PC-3 (cell line): ENCODE measurements around the gene PCK2. TPM values are rescaled to one million over a fixed set of nuclear protein-coding genes. Genes with fewer than 3 reads are reported as not detected.

ENCODE experiments used
- ATAC-seq: fragments of 200-7000 bp; cut with Tn5 transposase; 2 replicates; pipeline ENCODE4 v1.9.1; 2020; ENCODE audit warnings: mild to moderate bottlenecking, moderate library complexity
- BruUV-seq: library from RNA; stranded (reverse); fragments of 400-500 nt; replicated peaks from 2 replicates; lab custom pipeline; 2021; lab: Mats Ljungman, UMichigan
- CTCF ChIA-PET: fragments of 300-600 bp; sonication (Branson Sonifier 250); formaldehyde crosslinking; loops from one replicate; lab custom pipeline; 2022; ENCODE audit warnings: antibody characterized with exemption; lab: Charles Lee
- POLR2A ChIA-PET: fragments of 300-600 bp; sonication (Branson Sonifier 250); formaldehyde crosslinking; loops from one replicate; lab custom pipeline; 2022; ENCODE audit warnings: antibody characterized with exemption; ENCODE audit not compliant: unreplicated experiment; lab: Charles Lee
- DNase-seq: peaks from one replicate; pipeline ENCODE4 v3.0.0-alpha.2; 2015
- H2AFZ ChIP-seq: fragments of 300-600 bp; sonication (generic); 2 replicates; pipeline ENCODE4 v1.6.0; 2016; ENCODE audit warnings: antibody characterized with exemption, low read length
- H3F3A ChIP-seq: fragments of 300-600 bp; sonication (generic); one replicate; pipeline ENCODE4 v1.6.0; 2017; ENCODE audit warnings: antibody characterized with exemption, low read length, control low read depth, mild to moderate bottlenecking; ENCODE audit not compliant: unreplicated experiment
- H3K27ac ChIP-seq: fragments of 300-600 bp; sonication (generic); 2 replicates; pipeline ENCODE4 v1.5.1; 2016; ENCODE audit warnings: mild to moderate bottlenecking, low read length
- H3K27me3 ChIP-seq: fragments of 300-600 bp; sonication (generic); 2 replicates; pipeline ENCODE4 v1.6.1; 2016; ENCODE audit warnings: low read length, mixed read lengths
- H3K36me3 ChIP-seq: fragments of 300-600 bp; sonication (generic); 2 replicates; pipeline ENCODE4 v1.6.1; 2016; ENCODE audit warnings: low read depth, mixed run types, low read length, mixed read lengths
- H3K4me1 ChIP-seq: fragments of 300-600 bp; sonication (generic); 2 replicates; pipeline ENCODE4 v1.5.1; 2016; ENCODE audit warnings: low read length; ENCODE audit not compliant: insufficient read depth
- H3K4me2 ChIP-seq: fragments of 300-600 bp; sonication (generic); 2 replicates; pipeline ENCODE4 v1.6.0; 2016; ENCODE audit warnings: low read length
- H3K4me3 ChIP-seq: fragments of 300-600 bp; sonication (generic); 2 replicates; pipeline ENCODE4 v1.5.1; 2016; ENCODE audit warnings: mild to moderate bottlenecking, low read length, mixed read lengths
- H3K79me2 ChIP-seq: fragments of 300-600 bp; sonication (generic); 2 replicates; pipeline ENCODE4 v1.6.1; 2017; ENCODE audit warnings: low read length, mixed read lengths
- H3K9ac ChIP-seq: fragments of 300-600 bp; sonication (generic); 2 replicates; pipeline ENCODE4 v1.6.0; 2016; ENCODE audit warnings: mild to moderate bottlenecking, low read length
- H3K9me2 ChIP-seq: fragments of 300-600 bp; sonication (generic); replicated peaks from 2 replicates; pipeline ENCODE4 v1.6.1; 2016; ENCODE audit warnings: mixed run types, low read length, mixed read lengths
- H3K9me3 ChIP-seq: fragments of 300-600 bp; sonication (generic); 2 replicates; pipeline ENCODE4 v1.6.1; 2016; ENCODE audit warnings: low read length, mixed read lengths
- H4K20me1 ChIP-seq: fragments of 300-600 bp; sonication (generic); 2 replicates; pipeline ENCODE4 v1.6.1; 2016; ENCODE audit warnings: low read length, mixed read lengths
- EZH2 ChIP-seq: fragments of 300-600 bp; sonication (generic); IDR thresholded peaks from one replicate; pipeline ENCODE4 v1.6.1; 2017; ENCODE audit warnings: antibody characterized with exemption, mild to moderate bottlenecking, low read length; ENCODE audit not compliant: unreplicated experiment
- EZH2phosphoT487 ChIP-seq: fragments of 300-600 bp; sonication (generic); IDR thresholded peaks from 2 replicates; pipeline ENCODE4 v1.6.1; 2018; ENCODE audit warnings: mild to moderate bottlenecking, antibody characterized with exemption, low read length, borderline replicate concordance
- intact Hi-C: fragments of 100-400 bp; cut with micrococcal nuclease; formaldehyde crosslinking; loops from 2 replicates; pipeline ENCODE4 v1.9.0; 2023
- total RNA-seq: library from RNA; depleted of rRNA; stranded (reverse); fragments of >200 nt; gene quantifications from 2 replicates; pipeline ENCODE4 v1.2.3, GENCODE V29; 2014
- TF ChIP-seq, protein P1 (sequence below): fragments of 300-600 bp; sonication (generic); conservative IDR thresholded peaks from 2 replicates; pipeline ENCODE4 v1.5.1; 2017; ENCODE audit warnings: antibody characterized with exemption, low read depth, mild to moderate bottlenecking, low read length

The PCK2 gene
- total RNA-seq, 1 experiment from 2014 or later = 11.6 TPM

DNA sequence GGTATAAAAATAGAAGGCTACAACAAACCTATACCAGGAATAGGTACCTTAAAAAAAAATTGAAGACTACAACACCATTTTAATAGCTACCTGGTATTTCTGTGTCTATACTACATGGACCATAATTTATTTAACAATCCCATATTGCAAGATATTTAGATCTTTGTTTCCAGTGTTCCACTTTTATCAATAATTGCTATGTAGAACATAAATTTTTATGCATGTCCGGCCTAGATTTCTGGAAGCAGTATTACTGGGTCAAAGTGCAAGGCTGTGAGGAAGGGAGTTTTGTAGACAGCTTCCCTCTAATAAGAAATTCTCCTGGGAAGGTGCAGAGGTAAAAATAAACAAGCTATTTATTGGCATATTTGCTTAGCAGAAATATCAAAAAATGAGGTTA is 16.4 kb downstream of the PCK2 start:
- H3K36me3 ChIP-seq = no peaks in the 10 kb centered on the region
- no peak overlapping the region for H3K9ac ChIP-seq
- H3K9me2 ChIP-seq = no peaks in the 10 kb centered on the region
- no peak overlapping the region for H3K4me3 ChIP-seq
- ChIA-PET CTCF (no interaction called here), POLR2A (interaction anchor here (0.6 kb wide), 1 partner anchor 16 kb away, joined by 5 read pairs; the partner anchor contains the start of gene PCK2)
- TF ChIP-seq, protein P1, sequence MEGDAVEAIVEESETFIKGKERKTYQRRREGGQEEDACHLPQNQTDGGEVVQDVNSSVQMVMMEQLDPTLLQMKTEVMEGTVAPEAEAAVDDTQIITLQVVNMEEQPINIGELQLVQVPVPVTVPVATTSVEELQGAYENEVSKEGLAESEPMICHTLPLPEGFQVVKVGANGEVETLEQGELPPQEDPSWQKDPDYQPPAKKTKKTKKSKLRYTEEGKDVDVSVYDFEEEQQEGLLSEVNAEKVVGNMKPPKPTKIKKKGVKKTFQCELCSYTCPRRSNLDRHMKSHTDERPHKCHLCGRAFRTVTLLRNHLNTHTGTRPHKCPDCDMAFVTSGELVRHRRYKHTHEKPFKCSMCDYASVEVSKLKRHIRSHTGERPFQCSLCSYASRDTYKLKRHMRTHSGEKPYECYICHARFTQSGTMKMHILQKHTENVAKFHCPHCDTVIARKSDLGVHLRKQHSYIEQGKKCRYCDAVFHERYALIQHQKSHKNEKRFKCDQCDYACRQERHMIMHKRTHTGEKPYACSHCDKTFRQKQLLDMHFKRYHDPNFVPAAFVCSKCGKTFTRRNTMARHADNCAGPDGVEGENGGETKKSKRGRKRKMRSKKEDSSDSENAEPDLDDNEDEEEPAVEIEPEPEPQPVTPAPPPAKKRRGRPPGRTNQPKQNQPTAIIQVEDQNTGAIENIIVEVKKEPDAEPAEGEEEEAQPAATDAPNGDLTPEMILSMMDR = no peak
- TF ChIP-seq EZH2phosphoT487 = no peak
- H3K79me2 ChIP-seq = peaks cover 3% of the 10 kb centered on the region
- no peak overlapping the region for H3K4me2 ChIP-seq
- H3K27ac ChIP-seq = no peak overlapping the region
- no peaks in the 10 kb centered on the region for H3K27me3 ChIP-seq
- no peaks in the 10 kb centered on the region for H4K20me1 ChIP-seq
- H3F3A ChIP-seq = no peaks in the 10 kb centered on the region
- DNase-seq = no peak
- no peaks in the 10 kb centered on the region for H3K9me3 ChIP-seq
- intact Hi-C loops = no loop called here
- H3K4me1 ChIP-seq = peaks cover 12% of the 10 kb centered on the region
- no peak overlapping the region for H2AFZ ChIP-seq
- no peak for ATAC-seq
- no TSS peak for BruUV-seq

DNA sequence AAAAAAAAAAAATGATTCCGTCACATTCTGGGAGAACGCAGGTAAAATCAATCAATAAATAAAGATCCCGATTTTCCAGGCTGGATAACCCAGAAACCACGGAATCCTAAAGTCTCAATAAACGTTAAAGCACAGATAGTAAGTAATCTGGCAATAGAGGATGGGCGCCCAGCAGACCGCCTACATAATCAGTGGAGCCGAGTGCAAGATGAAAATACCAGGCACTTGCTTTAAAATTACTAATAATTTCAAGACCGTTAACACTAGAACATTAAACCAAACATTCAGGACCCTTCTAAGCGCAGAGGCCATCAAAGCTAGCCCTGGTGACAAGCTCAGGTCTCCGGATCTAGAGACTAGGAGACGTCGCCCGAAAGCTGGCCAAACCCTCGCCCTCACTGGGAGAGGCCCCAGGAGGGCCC is 19.3 kb downstream of the PCK2 start:
- BruUV-seq = TSS peak; percentile 80
- Histone ChIP-seq H3K36me3 (peaks cover 5% of the 10 kb centered on the region; the same call in 1 of the 2 replicates), H3K9ac (peak overlapping the region; percentile 86), H3K27ac (peak overlapping the region; percentile 90), H3K9me2 (no peaks in the 10 kb centered on the region), H3K27me3 (no peaks in the 10 kb centered on the region), H3K4me2 (peak overlapping the region; percentile 95), H4K20me1 (no peaks in the 10 kb centered on the region), H3K79me2 (peaks cover 18% of the 10 kb centered on the region), H3K4me3 (peak overlapping the region; percentile 96), H3K4me1 (peaks cover 21% of the 10 kb centered on the region), H2AFZ (peak overlapping the region; percentile 95), H3K9me3 (no peaks in the 10 kb centered on the region), H3F3A (no peaks in the 10 kb centered on the region)
- intact Hi-C loops = no loop called here
- TF ChIP-seq, protein P1 = no peak
- TF ChIP-seq EZH2phosphoT487 (no peak), EZH2 (no peak)
- CTCF ChIA-PET = no interaction called here
- ATAC-seq (no peak), DNase-seq (no peak)
- POLR2A ChIA-PET = interaction anchor here (1.4 kb wide), 1 partner anchor 19 kb away, joined by 4 read pairs; the partner anchor contains the start of gene PCK2
